ENCODE data around the gene DLK1. TPM values are rescaled to one million over a fixed set of nuclear protein-coding genes. Genes with fewer than 3 reads are reported as not detected.

Gene DLK1
- total RNA-seq, 2 donors from 2014 or later: not detected

GRCh38 chr14:100774164-100774537, 47.5 kb downstream of the DLK1 start:
- DNase-seq (ENCODE audit: low spot score in 2 of 2) (peak in 1 of 2 donors; percentile 30), ATAC-seq (no peak)
- Mint-ChIP-seq H3K36me3 (no peaks in the 10 kb centered on the region), H3K9me3 (no peaks in the 10 kb centered on the region), H3K27ac (no peak overlapping the region)

GRCh38 chr14:100775351-100775830, 48.7 kb downstream of the DLK1 start:
- H3K36me3 Mint-ChIP-seq: no peaks in the 10 kb centered on the region
- DNase-seq (ENCODE audit: low spot score in 2 of 2) (peak in 1 of 2 donors; percentile 37), ATAC-seq (no peak)
- no peak overlapping the region for H3K27ac Mint-ChIP-seq
- H3K9me3 Mint-ChIP-seq: no peaks in the 10 kb centered on the region

GRCh38 chr14:100775831-100776591, 49.3 kb downstream of the DLK1 start:
- Mint-ChIP-seq H3K9me3 (no peaks in the 10 kb centered on the region), H3K27ac (no peak overlapping the region), H3K36me3 (no peaks in the 10 kb centered on the region)
- peak in 1 of 2 donors; percentile 38 for DNase-seq (ENCODE audit: low spot score in 2 of 2)
- ATAC-seq: no peak

GRCh38 chr14:100776681-100777365, 50.1 kb downstream of the DLK1 start:
- no peaks in the 10 kb centered on the region for H3K9me3 Mint-ChIP-seq
- no peak for ATAC-seq
- no peaks in the 10 kb centered on the region for H3K36me3 Mint-ChIP-seq
- peak in 1 of 2 donors; percentile 30 for DNase-seq (ENCODE audit: low spot score in 2 of 2)
- H3K27ac Mint-ChIP-seq: no peak overlapping the region

GRCh38 chr14:100777366-100777817, 50.7 kb downstream of the DLK1 start:
- Mint-ChIP-seq H3K36me3 (no peaks in the 10 kb centered on the region), H3K9me3 (no peaks in the 10 kb centered on the region), H3K27ac (no peak overlapping the region)
- ATAC-seq: no peak
- DNase-seq (ENCODE audit: low spot score in 2 of 2): peak in 1 of 2 donors; percentile 23

GRCh38 chr14:100777818-100778525, 51.3 kb downstream of the DLK1 start:
- Mint-ChIP-seq H3K36me3 (no peaks in the 10 kb centered on the region), H3K27ac (no peak overlapping the region), H3K9me3 (no peaks in the 10 kb centered on the region)
- peak in 1 of 2 donors; percentile 35 for DNase-seq (ENCODE audit: low spot score in 2 of 2)
- no peak for ATAC-seq

GRCh38 chr14:100778526-100778882, 51.8 kb downstream of the DLK1 start:
- Mint-ChIP-seq H3K27ac (peak overlapping the region in 1 of 2 donors; percentile 36), H3K9me3 (no peaks in the 10 kb centered on the region), H3K36me3 (no peaks in the 10 kb centered on the region)
- no peak for ATAC-seq
- peak in 1 of 2 donors; percentile 14 for DNase-seq (ENCODE audit: low spot score in 2 of 2)

GRCh38 chr14:100778951-100779690, 52.4 kb downstream of the DLK1 start:
- DNase-seq (ENCODE audit: low spot score in 2 of 2) (peak in 1 of 2 donors; percentile 45), ATAC-seq (no peak)
- Mint-ChIP-seq H3K27ac (no peak overlapping the region), H3K36me3 (no peaks in the 10 kb centered on the region), H3K9me3 (no peaks in the 10 kb centered on the region)

GRCh38 chr14:100779691-100780080, 53.0 kb downstream of the DLK1 start:
- no peak for ATAC-seq
- Mint-ChIP-seq H3K9me3 (no peaks in the 10 kb centered on the region), H3K27ac (no peak overlapping the region), H3K36me3 (no peaks in the 10 kb centered on the region)
- peak in 1 of 2 donors; percentile 28 for DNase-seq (ENCODE audit: low spot score in 2 of 2)

GRCh38 chr14:100780246-100780645, 53.6 kb downstream of the DLK1 start:
- no peak overlapping the region for H3K27ac Mint-ChIP-seq
- ATAC-seq (no peak), DNase-seq (ENCODE audit: low spot score in 2 of 2) (peak in 1 of 2 donors; percentile 25)
- no peaks in the 10 kb centered on the region for H3K9me3 Mint-ChIP-seq
- no peaks in the 10 kb centered on the region for H3K36me3 Mint-ChIP-seq

- DNase-seq (ENCODE audit: low spot score in 2 of 2) (no peak), ATAC-seq (no peak)
- Mint-ChIP-seq H3K36me3 (no peaks in the 10 kb centered on the region), H3K9me3 (no peaks in the 10 kb centered on the region), H3K27ac (no peak overlapping the region)
Measured at GRCh38 chr14:100780646-100781355, 54.1 kb downstream of the DLK1 start.

- no peak for ATAC-seq
- no peak for DNase-seq (ENCODE audit: low spot score in 2 of 2)
Measured at GRCh38 chr14:100781952-100782351, 55.3 kb downstream of the DLK1 start.

GRCh38 chr14:100782516-100783320, 56.0 kb downstream of the DLK1 start:
- H3K36me3 Mint-ChIP-seq: no peaks in the 10 kb centered on the region
- DNase-seq (ENCODE audit: low spot score in 2 of 2) (no peak), ATAC-seq (no peak)
- no peak overlapping the region for H3K27ac Mint-ChIP-seq
- H3K9me3 Mint-ChIP-seq: no peaks in the 10 kb centered on the region

More at GRCh38 chr14:100781952-100782351, 55.3 kb downstream of the DLK1 start:
- Mint-ChIP-seq H3K9me3 (no peaks in the 10 kb centered on the region), H3K27ac (no peak overlapping the region), H3K36me3 (no peaks in the 10 kb centered on the region)

GRCh38 chr14:100783630-100784370, 57.1 kb downstream of the DLK1 start:
- Mint-ChIP-seq H3K9me3 (no peaks in the 10 kb centered on the region), H3K36me3 (no peaks in the 10 kb centered on the region), H3K27ac (no peak overlapping the region)
- DNase-seq (ENCODE audit: low spot score in 2 of 2): no peak
- no peak for ATAC-seq
